Femur (tissue), 1 donor: ENCODE measurements around the gene C5orf15.
"Not testable (repeated sequence)": the region's sequence is repeated elsewhere in the genome, so short reads cannot be mapped to it uniquely, and the experiment has no call there.

Experiments
- DNase-seq: peaks from one replicate; pipeline ENCODE4 v3.0.0-alpha.2; 2017

C5orf15 gene

DNA sequence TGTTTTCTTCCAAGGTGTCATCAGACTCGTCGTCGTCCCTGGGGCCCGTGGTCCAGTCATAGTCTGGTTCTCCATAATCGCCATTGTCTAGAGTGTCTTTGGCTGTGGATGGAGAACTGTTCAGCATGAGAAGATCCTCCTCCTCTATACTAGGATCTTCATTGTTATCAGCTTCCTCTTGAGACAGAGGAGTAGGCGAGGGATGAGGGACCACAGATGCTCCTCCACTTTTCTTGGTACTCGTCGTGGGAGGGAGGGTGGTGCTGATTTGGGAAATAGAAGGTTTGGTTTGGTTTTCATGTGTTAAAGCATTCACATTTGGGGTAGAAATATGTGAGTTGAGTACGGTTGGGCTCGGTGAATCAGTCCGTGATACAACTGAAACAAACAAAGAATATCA is 8.8 kb downstream of the C5orf15 start:
- no peak for DNase-seq

- no peak for DNase-seq
Observed at GRCh38 chr5:133957591-133957990, 10.8 kb downstream of the C5orf15 start.

GRCh38 chr5:133957080-133957479 is 11.3 kb downstream of the C5orf15 start:
- DNase-seq, result no peak

DNA sequence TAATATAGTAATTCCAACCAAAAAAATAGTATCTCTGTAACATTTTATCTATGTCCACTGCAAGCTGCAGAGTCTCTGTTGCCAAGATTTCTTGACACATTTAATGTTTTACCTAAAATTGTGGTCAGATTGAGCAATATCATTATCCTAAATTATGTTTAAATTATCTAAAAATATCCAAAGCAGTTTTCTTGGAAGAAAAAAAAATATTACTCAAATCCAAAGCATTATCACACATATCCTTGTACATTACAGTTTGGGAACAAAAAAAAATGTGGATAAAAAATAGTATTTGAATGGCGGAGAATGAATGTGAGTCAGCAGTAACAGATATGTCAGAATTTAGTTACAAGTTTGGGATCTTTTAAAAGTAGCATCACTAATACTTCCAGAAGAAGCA is 12.2 kb downstream of the C5orf15 start:
- DNase-seq, result not testable (repeated sequence)

DNA sequence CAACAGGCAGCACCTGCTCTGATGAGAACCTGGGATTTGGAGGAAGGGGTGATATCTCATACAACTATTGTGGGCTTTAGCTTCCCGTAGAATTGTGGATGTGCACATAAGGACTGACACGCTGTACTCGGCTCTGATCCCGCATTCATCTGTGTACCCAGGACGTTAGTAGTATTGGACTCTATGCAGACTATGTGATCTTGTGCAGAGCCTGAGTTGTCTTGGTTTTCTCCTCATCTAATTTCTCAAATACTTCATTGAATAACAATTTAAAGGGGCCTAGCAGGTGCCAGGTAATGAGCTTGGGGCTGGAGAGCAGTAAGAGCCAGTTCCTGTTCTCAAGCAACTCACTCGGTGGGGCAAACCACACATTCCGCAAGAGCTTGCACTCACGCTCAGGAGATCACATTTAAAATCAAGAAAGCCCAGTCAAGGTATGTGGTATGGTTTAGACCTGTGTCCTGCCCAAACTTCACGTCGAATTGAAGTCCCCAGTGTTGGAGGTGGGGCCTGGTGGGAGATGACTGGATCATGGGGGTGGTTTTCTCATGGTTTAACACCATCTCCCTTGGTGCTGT is 14.8 kb downstream of the C5orf15 start:
- DNase-seq, result no peak

DNA sequence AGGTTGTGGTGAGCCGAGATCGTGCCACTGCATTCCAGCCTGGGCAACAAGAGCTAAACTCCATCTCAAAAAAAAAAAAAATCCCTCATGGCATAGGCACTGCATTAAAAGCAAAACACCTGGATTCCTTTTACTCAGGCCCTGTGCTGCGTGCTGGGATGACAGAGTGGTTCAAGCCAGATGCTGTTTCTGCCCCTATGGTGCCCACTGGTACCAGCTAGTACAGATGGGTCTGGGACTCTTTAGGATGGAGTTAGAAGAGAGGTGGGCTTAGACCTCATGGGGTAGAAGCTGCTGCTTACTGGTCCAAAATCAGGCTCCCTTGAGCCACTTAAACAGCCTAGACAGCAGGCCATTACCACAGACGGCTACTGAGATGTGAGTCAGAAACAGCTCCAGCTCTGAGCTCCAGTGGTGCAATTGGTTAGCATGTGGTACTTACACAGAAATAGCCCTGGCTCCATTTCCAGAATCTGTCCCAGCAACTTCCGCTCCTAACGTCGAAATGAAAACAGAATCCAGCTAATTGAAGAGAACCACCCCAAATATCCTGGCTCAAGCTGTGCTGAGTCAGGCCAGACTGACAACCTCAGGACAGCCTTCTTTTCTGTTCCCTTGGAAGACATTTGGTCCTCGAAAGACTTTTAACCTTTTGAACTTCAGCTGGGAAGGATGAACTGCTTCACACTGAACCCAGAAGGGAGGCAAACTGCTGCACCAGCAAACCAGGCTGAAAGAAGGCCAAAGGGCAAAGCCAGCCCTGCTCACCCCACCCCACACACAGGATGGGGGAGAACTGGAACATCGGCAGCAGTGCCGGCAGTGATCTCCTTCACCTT is 15.5 kb downstream of the C5orf15 start:
- DNase-seq, result no peak

DNA sequence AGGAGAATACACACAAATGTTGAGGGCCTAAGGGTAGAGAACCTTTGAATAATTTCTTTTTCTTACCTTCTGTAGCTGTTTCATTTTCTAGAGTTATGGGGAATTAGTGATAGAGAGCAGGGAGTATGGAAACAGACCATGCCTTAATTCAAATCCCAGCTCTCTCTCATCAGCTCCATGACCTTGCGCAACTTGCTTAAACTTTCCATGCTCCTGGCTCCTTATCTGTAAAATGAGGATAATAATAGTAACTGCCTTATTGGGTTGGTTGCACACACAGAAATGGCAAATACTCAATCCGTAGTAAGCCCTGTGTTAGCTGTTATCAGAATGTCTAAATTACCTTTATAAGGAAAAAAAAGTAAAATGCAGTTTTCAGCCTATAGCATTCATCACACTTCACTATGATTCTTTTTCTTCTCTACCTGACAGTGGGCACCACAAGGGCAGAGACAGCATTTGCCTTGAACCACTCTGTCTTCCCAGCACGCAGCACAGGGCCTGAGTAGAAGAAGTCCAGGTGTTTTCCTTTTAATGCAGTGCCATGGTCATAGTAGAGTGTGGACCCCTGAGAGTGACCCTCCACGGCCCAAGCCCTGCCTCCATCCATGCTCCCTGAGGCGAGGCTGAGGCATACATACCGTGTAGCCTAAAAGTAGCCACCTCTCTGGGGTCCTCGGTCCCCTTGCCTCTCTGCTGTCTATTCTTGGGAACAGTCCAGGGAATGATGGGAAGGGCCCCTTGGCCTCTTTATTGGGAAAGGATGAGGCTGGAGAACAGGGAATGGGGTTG is 17.4 kb downstream of the C5orf15 start:
- no peak for DNase-seq

DNA sequence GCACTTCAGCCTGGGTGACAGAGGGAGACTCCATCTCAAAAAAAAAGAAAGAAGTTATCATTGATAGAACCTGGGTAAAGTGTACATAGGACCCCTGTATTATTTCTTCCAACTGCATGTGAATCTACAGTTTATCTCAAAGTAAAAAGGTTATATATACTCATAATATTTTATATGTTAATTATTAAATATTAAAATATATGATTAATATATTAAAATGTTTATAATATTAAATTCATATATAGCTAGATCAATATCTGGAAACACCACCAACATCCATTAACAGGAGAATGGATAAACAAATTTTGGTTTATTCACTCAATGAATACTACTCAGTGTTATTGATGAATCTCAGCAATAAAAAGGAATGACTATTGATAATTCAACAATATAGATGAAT is 19.7 kb downstream of the C5orf15 start:
- no peak for DNase-seq

- peak; percentile 72 for DNase-seq
Observed at GRCh38 chr5:133947431-133947841, 21.0 kb downstream of the C5orf15 start.

DNA sequence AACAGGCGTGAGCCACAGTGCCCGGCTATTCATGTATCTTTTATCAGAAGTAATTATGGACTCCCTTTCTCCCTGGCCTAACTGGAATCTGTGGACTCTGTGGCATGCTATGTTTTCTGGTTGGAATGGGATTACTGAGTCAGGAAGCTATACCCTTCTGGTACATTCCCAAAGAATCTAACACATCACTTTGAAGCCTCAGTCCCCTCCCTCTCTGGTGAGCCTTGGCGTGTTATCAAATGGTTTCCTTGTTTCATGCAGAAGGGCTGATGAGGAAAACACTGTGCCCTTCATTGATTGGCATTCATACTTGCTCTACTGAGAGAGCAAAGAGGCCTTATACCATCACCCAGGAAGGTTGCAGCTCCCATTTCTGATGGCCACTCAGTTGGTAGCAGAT is 22.9 kb downstream of the C5orf15 start:
- no peak for DNase-seq

- peak; percentile 61 for DNase-seq
Observed at GRCh38 chr5:133944263-133945185, 23.9 kb downstream of the C5orf15 start.

DNA sequence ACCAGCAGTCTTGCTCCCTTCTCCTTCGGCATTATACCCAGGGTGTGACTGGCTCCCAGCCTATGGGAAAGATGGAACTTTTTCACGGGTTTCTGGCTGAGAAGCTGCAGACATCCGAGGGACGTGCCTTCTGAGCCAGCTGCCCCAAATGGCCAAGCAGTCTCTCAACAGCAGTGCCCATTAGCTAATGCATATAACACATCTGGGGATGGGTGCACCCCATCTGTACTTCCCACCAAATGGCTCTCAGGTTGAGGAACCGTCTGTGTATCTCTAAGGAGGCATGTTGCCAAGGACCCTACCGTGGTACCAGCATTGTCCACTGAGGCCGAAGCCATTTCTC is 25.0 kb downstream of the C5orf15 start:
- no peak for DNase-seq

DNA sequence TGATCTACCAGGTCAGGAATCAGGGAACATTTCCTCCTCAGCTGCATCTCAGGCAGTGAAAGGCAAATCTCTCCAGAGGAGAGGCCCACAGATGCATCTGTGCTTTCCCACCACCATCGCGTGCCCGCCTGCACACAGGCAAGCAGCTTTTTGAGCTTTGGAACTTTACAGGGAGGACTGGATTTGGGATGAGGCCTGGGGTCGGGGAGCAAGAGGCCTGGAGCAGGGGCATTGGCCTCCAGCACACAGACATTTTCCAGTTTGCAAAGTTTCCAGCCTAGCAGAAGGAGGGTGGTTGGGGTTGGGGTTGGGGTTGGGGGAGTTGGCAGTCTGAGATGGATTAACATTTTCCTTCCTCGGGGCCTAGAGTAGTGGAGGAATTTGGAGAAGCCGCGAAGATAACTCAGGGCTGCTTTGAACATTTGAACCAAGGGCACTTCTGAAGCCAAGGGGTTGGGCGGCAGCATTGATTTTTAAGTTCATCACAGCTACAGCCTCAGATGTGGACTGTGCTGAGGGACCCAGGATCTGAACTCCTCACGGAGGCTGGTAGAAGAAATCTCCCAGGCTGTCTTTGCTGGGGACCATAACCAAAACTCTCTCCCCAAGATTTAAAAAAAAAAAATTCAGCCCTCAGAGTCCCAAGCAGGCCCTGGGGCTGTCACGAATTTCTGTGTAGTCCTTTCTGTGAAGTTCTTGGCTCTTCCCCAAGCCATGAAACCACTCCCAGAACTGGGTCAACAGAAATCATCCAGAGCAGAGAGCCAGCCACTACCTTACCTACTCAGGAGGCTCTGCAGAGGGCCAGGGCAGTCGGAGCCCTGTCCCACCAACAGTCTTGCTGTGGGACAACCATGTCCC is 25.6 kb downstream of the C5orf15 start:
- no peak for DNase-seq

DNA sequence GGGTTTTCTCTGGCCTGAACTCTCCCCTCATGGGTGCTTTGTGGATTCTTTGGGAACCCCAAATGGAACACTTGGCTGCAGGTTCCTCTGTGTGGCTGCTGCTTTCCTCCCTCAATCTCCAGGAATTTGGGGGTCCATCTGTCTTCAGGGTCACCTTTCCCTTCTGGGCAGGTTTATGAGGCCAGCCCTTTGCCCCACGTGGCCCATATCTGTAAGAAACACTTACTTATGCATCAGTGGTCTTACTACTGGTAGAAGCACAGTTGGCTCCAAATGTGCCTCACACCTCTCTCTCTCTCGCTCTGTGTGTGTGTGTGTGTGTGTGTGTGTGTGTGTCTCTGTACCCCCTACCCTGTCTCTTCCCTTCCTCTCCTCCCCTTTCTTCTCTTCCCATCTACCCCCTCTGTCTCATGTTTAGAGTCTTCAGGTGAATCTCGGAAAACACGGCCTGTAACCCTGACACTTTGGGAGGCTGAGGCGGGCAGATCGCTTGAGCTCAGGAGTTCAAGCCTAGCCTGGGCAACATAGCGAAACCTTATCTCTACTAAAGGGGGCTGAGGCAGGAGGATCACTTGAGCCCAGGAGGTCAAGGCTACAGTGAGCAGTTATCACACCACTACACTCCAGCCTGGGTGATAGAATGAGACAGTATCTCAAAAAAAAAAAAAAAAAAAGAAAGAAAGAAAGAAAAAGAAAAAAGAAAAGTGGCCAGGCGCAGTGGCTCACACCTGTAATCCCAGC is 26.8 kb downstream of the C5orf15 start:
- no peak for DNase-seq

GRCh38 chr5:133939668-133940067 is 28.8 kb downstream of the C5orf15 start:
- no peak for DNase-seq

- no peak for DNase-seq
Observed at GRCh38 chr5:133938929-133939328, 29.5 kb downstream of the C5orf15 start.

- DNase-seq, result no peak
Observed at GRCh38 chr5:133938039-133938821, 30.2 kb downstream of the C5orf15 start.

DNA sequence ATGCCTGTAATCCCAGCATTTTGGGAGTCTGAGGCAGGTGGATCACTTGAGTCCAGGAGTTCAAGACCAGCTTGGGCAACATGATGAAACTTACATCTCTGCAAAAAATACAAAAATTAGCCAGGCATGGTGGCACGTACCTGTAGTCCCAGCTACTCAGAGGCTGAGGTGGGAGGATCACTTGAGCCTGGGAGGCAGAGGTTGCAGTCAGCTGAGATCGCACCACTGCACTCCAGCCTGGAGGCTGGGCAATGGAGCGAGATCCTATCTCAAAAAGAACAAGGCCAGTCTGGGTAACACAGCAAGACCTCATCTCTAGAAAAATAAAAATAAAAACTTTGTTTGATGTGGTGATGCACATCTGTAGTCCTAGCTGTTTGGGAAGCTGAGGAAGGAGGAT is 30.8 kb downstream of the C5orf15 start:
- not testable (repeated sequence) for DNase-seq

DNA sequence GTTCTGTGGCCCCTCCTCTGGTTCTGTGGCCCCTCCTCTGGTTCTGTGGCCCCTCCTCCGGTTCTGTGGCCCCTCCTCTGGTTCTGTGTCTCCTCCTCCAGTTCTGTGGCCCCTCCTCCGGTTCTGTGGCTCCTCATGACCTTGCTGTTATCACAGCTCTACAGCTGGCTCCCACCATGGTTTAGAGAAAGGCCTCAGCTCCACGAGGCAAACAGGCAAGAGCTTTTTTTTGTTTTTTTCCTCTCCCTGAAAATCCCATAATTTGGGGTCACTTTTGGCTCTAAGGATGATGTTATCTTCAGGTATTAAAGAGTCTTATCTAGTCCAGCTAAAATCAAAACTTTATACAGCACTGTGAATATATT is 31.8 kb downstream of the C5orf15 start:
- DNase-seq, result no peak

- not testable (repeated sequence) for DNase-seq
Observed at GRCh38 chr5:133935991-133936650, 32.3 kb downstream of the C5orf15 start.
